Measurements from ENCODE around the gene PARVA.
"Not testable (repeated sequence)": the region's sequence is repeated elsewhere in the genome, so short reads cannot be mapped to it uniquely, and the experiment has no call there.

The PARVA gene

DNA sequence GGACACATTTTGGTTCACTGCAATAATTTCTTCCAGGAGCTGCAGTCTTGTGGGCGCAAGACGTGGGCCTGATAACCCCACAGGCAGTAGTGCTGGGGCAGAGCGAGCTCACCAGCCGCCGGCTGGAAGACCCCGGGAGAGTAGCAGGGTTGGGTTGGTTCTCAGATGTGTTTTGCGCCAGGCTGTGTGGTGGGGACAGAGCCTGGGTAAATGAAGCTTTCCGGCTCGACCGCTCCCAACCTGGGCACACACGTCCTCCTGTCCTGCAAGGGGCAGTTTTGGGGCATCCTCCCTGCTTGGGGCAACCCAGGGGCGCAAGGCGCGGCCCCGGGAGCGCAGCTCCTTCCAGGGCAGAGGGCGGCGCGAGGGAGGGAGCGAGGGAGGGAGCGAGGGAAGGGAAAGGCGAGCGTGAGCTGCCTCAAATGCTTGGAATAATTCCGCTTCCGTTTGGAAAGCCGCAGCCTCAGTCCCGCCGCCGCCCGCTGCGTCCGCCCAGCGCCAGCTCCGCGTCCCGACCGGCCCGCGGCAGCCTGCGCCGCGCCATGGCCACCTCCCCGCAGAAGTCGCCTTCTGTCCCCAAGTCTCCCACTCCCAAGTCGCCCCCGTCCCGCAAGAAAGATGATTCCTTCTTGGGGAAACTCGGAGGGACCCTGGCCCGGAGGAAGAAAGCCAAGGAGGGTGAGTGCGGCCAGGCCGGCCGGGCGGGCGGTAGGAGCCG, at the start of gene PARVA:
PARVA (plus strand) TSS at position 466 of the 718 bp plus-strand sequence; CDS start at position 543, 77 bp downstream.
- DNase-seq, result no peak

DNA sequence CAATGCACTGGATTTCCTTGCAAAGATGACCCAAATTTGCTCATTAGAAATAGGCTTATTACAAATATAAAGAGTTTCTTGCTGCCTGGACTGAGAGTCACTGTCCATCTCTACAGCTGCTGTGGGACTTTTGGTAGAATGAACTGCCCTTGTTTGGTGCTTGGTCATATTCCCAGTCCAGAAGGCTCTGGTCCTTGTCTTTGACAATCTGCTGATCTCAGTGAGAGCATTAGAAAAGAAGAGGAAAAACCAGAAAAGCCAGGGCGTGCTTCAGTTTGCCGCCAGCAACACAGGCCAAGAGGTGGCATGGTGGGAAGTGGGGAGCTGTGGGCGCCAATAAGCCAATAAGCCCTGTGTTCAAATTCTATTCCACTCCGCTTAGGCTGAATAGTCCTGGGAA, 48.2 kb upstream of the PARVA start:
- no peak for DNase-seq

GRCh38 chr11:12329797-12330196, 47.6 kb upstream of the PARVA start:
- no peak for DNase-seq

DNA sequence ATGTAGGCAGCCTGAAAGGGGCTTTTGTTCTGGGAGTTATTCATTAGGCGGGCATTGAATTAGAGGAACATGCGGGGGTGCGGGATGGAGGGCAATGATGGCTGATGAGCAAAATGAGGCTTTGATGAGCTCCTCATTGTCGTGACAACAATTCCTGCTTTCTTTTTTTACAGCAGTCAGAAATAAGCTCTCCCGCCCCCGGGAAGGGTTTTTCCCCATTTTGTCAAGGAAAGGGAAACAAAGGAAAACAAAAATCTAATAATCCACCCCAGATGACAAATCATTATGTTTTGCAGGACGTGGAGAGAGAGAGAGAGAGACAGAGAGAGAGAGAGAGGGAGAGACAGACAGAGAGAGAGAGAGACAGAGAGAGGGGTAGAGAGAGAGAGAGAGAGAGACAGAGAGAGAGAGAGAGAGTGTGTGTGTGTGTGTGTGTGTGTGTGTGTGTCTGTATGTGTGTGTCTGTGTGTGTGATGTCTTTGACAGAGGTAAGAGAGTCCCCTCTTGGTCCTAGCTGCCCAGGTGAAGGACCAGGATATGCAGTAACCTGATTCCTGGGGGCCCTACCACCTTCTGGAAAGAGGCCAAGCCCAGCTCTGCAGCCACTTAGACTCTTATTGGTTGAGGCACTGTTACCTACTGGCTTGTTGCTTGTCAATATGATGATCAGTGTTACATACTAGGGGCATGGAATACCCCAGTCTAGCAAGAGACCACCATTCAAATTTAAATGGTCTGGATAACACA, 46.7 kb upstream of the PARVA start:
- DNase-seq, result no peak

DNA sequence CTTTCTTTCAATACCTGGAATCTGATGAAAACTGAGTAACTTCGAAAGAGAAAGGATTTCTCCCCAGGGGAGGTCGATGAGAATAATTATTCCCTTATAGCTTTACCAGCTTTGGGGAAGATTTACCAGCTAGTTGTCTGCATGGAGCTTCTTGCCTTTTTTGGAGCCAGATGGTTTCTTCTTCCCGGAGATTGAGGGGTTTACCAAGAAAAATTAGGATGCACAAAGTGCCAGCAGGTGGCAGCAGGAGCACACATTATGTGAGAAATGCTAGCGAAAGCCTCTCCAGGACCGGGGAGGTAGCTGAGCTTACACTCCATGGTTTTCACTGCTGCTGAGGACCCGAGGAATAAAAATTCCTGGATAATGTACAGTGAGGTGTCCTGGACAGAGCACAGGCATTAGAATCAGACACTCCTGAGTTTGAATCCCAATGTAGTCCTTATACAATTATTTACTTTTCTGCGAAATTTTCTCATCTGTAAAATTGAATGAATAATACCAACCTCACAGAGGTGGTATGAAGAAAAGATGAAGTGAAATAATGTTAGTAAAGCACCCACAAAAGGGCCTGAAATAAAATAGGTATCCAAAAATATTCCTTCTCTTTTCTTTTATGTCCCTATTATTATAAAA, 46.0 kb upstream of the PARVA start:
- peak; percentile 51 for DNase-seq

- no peak for DNase-seq
Measured at GRCh38 chr11:12343526-12343925, 33.8 kb upstream of the PARVA start.

GRCh38 chr11:12353534-12353933, 23.8 kb upstream of the PARVA start:
- DNase-seq, result no peak

DNA sequence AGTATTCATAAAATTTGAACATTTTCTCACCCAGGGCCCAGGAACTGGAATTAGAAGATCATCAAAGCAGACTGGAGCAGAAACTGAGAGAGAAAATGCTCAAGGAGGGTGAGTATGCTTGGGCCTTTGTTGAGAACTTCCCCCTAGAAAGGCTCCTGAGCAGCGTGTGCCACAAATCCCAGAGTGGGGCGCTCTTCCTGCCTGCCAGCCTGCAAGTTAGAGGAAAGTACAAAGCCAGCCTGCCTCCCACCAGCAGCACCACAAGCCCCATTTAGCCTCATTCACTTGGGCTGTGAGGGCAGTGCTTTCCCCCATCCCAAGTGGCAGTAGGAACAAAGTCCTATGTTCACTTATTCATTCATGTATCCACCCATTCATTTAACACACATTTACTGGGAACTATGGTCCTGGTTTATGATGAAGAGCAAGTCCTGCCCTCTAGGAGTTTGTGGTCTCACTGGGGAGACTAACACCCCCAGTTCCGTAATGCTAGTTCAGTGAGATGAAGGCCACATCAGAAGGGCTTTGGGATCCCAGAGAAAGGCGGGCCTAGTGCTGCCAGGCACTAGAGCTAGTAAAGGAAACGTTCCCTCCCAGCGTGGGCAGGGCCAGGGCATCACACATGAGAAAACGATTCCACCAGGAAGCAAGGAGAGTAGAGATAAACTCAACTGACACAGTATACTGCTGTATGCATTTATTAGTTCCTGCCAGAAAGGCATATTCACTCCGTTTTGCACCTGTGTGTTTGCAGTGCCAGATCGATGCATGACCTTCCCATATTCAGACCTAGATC, 22.4 kb upstream of the PARVA start:
- no peak for DNase-seq

DNA sequence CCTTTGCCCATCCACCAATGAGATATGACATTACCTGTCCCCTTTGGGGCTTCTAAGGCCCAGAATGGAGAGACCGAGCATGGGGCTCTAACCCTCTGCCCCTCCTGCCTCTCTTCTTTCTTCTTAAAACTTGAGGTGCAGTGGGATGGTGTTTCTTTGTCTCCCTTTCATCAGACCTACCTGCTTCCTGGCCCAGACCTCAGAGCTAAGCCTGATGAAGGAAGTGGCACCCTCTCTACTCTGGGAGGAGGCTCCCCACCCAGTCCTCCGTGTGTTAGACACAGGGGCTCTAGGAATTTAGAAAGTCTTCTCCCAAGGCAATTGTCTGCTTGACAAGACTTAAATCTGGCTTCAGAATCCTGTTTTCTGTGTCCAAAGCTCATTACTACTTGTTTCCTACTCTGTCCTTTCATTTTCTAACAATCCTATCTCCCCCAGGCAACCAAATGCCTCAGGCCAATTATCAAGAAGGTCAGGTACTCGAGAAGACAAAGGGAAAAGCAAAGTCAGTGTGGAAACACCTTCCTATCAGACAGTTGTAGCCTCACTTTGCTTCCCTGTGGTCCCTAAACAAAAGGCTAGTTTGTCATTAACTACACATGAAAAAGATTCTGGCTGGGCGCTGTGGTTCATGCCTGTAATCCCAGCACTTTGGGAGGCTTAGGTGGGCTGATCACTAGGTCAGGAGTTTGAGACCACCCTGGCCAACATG, 20.3 kb upstream of the PARVA start:
- DNase-seq, result no peak

DNA sequence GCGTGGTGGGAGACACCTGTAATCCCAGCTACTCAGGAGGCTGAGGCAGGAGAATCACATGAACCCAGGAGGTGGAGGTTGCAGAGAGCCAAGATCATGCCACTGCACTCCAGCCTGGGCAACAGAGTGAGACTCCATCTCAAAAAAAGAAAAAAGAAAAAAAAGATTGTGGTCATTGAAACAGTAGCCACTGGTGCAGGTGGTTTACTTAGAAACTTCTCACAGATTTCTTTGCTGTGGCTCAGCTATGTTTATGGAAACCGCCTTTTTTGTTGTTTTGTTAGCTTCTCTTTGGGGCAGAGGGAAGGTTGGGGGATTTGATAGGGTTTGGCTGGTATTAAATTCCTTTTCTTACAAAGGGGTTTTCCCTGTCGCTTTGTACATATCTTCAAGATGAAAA, 19.7 kb upstream of the PARVA start:
- DNase-seq, result not testable (repeated sequence)

- no peak for DNase-seq
Measured at GRCh38 chr11:12358302-12359188, 18.8 kb upstream of the PARVA start.

DNA sequence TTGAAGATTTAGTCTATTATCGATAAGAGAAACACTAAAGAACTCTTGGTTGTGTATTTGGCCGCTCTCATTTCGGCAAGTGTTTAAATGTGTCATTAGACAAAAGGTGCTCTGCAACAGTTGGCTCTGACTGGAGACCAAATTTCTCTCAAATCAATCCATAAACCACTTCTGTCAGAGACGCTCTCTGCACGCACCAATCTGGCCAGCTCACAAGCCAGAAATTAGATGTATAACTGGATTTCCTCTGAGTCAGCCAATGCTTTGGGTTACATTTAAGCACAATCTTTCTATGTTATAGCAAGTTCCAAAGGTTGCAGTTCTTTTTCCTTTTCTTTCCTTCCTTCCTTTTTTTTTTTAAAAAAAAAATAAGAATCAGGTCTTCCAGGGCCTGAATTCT, 17.6 kb upstream of the PARVA start:
- no peak for DNase-seq

DNA sequence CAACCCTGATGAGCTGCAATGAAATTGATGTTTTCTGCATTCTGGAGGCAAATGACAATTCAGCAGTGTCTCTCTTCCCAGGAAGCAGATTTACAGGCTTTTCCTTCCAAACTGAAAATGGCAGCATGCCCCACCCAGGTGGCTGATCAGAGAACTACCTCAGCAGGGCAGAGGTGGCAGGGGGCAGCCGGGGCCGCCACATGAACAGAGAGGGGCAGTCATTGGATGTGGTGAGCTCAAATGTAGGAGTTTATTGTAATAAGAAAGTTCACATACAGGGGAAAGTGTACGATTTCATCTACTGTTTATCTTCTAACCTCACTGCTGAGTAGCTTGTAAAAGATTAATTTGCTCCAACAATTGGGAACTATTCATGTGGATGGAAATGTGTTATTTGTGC, 15.7 kb upstream of the PARVA start:
- no peak for DNase-seq

DNA sequence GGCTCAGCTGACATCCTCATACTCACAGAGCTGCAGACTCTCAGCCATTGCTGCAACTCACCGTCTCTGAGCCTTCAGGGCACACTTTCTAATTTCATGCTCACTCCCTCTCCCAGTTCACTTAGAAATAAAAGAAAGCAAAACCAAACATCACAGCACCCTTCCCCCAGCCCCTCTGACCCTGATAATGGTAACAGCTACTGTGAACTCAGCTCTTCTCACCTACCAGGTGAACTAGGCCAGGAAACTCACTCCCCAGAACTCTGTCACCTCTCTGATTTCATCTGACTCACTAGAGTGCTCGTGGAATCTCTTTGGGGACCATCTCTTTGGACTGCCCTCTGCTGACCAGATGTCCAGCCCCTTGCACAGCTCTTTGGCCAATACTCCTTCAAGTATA, 14.5 kb upstream of the PARVA start:
- no peak for DNase-seq

DNA sequence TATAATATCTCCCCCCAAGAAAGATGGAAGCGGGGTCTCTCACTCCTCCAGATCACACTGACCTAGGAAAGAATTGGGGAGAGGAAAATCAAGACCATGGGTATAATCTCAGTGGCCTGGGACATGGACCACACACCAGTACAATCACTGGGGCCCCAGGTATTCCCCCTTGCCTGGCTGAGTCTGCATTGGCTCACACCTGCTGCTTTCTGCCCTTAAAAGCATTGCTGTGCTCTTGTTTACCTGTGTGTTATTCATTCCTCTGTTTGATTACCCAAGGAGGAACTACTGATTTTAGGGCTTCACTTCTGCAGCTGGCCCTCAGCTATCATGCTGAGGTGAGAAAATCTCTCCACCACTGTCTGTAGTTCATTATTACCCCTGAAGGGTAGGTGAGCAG, 14.0 kb upstream of the PARVA start:
- DNase-seq, result no peak

GRCh38 chr11:12365965-12366575, 11.3 kb upstream of the PARVA start:
- DNase-seq, result peak; percentile 44

DNA sequence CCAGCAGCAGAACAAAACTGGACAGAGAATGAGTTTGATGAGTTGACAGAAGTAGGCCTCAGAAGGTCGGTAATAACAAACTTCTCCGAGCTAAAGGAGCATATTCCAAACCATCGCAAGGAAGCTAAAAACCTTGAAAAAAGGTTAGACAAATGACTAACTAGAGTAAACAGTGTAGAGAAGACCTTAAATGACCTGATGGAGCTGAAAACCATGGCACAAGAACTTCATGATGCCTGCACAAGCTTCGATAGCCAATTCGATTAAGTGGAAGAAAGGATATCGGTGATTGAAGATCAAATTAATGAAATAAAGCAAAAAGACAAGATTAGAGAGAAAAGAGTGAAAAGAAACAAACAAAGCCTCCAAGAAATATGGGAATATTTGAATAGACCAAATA, 10.3 kb upstream of the PARVA start:
- not testable (repeated sequence) for DNase-seq

DNA sequence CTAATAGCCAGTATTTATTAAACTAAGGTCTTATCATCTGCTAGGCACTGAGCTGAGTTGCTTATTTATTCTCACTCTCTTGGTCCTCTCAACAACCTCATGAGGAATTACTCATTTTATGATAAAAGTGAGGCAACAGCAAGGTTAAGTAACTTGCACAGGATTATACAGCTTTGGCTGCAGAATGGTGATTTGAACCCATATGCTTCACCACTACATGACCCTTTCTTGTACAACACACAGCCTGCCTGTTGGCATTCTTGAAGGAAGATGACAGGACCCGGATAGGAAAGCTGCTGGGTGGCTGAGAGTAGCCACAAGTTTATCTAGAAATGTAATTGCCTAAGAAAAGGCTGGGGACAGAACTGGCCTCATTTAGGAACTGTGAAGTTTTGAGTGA, 5.3 kb upstream of the PARVA start:
- no peak for DNase-seq

- DNase-seq, result no peak
Measured at GRCh38 chr11:12375720-12376119, 1.7 kb upstream of the PARVA start.

GRCh38 chr11:12376259-12377081, 901 bp upstream of the PARVA start:
- DNase-seq, result no peak
